Naive thymus-derived CD4-positive, alpha-beta T cell (primary cell): Measurements from ENCODE around the gene CRTC3. TPM values are rescaled to one million over a fixed set of nuclear protein-coding genes. Genes with fewer than 3 reads are reported as not detected.

Experiments
- ATAC-seq: fragments of 150-1000 bp; cut with Tn5 transposase; 2 replicates; pipeline ENCODE4 v1.10.0; 2021; ENCODE audit warnings: mild to moderate bottlenecking, moderate library complexity
- CTCF ChIA-PET: fragments of 350-600 bp; sonication (Branson Sonifier 250); formaldehyde crosslinking; loops from one replicate; lab custom pipeline; 2021; ENCODE audit warnings: antibody characterized with exemption; lab: Charles Lee
- POLR2A ChIA-PET: fragments of 350-600 bp; sonication (Branson Sonifier 250); formaldehyde crosslinking; loops from one replicate; lab custom pipeline; 2021; ENCODE audit warnings: antibody characterized with exemption, inconsistent platforms; lab: Charles Lee
- DNase-seq, 9 donors: peaks; one replicate each; pipeline versions ENCODE4 v3.0.0 to v3.0.0-alpha.2; 2020 to 2022; ENCODE audit warnings: mixed read lengths in 1 of 9
- H3K27ac ChIP-seq: one replicate; pipeline ENCODE4 v1.7.0; 2013; ENCODE audit warnings: mild to moderate bottlenecking, low read depth, low read length, moderate library complexity
- H3K27me3 ChIP-seq, 2 donors: one replicate each; pipeline ENCODE4 v1.7.0; 2013; ENCODE audit warnings: low read length in 2 of 2, mild to moderate bottlenecking in 2 of 2, moderate library complexity in 2 of 2; ENCODE audit not compliant: control insufficient read depth in 2 of 2, insufficient read depth in 2 of 2
- H3K36me3 ChIP-seq, 3 experiments: 1 replicate in 2 of 3; 2 replicates in 1 of 3; pipeline ENCODE4 v1.7.0; 2013; ENCODE audit warnings: low read length in 3 of 3, mild to moderate bottlenecking in 3 of 3, moderate library complexity in 1 of 3; ENCODE audit not compliant: insufficient read depth in 3 of 3, control insufficient read depth in 2 of 3
- H3K4me1 ChIP-seq, 2 donors: one replicate each; pipeline ENCODE4 v1.7.0; 2013; ENCODE audit warnings: low read length in 2 of 2, mild to moderate bottlenecking in 2 of 2, moderate library complexity in 1 of 2; ENCODE audit not compliant: control insufficient read depth in 2 of 2, insufficient read depth in 2 of 2
- H3K4me3 ChIP-seq: 2 replicates; pipeline ENCODE4 v1.7.0; 2013; ENCODE audit warnings: mild to moderate bottlenecking, low read length
- H3K9me3 ChIP-seq, 3 experiments: 1 replicate in 2 of 3; 2 replicates in 1 of 3; pipeline ENCODE4 v1.7.0; 2013; ENCODE audit warnings: low read length in 3 of 3; ENCODE audit not compliant: control insufficient read depth in 2 of 3
- H3K27ac Mint-ChIP-seq, 9 donors: one replicate each; pipeline ENCODE4 v1.8.0; 2020 to 2022; ENCODE audit warnings: mixed read lengths in 9 of 9, mild to moderate bottlenecking in 8 of 9, moderate library complexity in 5 of 9, inconsistent platforms in 2 of 9
- H3K27me3 Mint-ChIP-seq, 5 donors: one replicate each; pipeline ENCODE4 v1.8.0; 2021 to 2022; ENCODE audit warnings: mixed read lengths in 5 of 5, mild to moderate bottlenecking in 1 of 5
- H3K36me3 Mint-ChIP-seq, 5 donors: one replicate each; pipeline ENCODE4 v1.8.0; 2020 to 2022; ENCODE audit warnings: mixed read lengths in 5 of 5, mild to moderate bottlenecking in 3 of 5, inconsistent platforms in 1 of 5
- H3K4me1 Mint-ChIP-seq, 7 donors: one replicate each; pipeline ENCODE4 v1.8.0; 2020 to 2022; ENCODE audit warnings: mixed read lengths in 7 of 7, mild to moderate bottlenecking in 3 of 7, inconsistent platforms in 1 of 7
- H3K4me3 Mint-ChIP-seq, 10 donors: one replicate each; pipeline ENCODE4 v1.8.0; 2020 to 2022; ENCODE audit warnings: mild to moderate bottlenecking in 10 of 10, mixed read lengths in 10 of 10, moderate library complexity in 6 of 10, inconsistent platforms in 2 of 10
- H3K9me3 Mint-ChIP-seq, 11 donors: one replicate each; pipeline ENCODE4 v1.8.0; 2020 to 2022; ENCODE audit warnings: mixed read lengths in 11 of 11, mild to moderate bottlenecking in 4 of 11, inconsistent platforms in 1 of 11, moderate library complexity in 1 of 11
- intact Hi-C, 2 donors: fragments of 100-400 bp; cut with micrococcal nuclease; formaldehyde crosslinking; loops; one replicate each; pipeline ENCODE4 v1.15.1; 2023
- polyA plus RNA-seq, 2 donors: library from polyadenylated mRNA; unstranded; fragments of 300-500 nt; fragmentation: Illumina TruSeq; gene quantifications; one replicate each; pipeline ENCODE4 v1.2.3, GENCODE V29; 2021
- total RNA-seq, 6 experiments: library from RNA in 5 of 6; stranded (reverse) in 5 of 6; gene quantifications; 1 replicate in 5 of 6; 2 replicates in 1 of 6; pipeline ENCODE4 v1.2.3 and lab custom pipeline; 2021 to 2026

Gene CRTC3
- total and polyA plus RNA-seq, 7 experiments from 2014 or later = 40.5 to 132 (median 106) TPM

GRCh38 chr15:90677807-90678790 lies 148.4 kb downstream of the CRTC3 start:
- H3K27me3 Mint-ChIP-seq = peaks cover 0 to 4% (median 0%) of the 10 kb centered on the region in 5 donors
- peaks cover 12 to 58% (median 26%) of the 10 kb centered on the region in 7 donors for H3K4me1 Mint-ChIP-seq
- Histone ChIP-seq H3K4me1 (peaks cover 5 to 18% of the 10 kb centered on the region in 2 donors), H3K27me3 (no peaks in the 10 kb centered on the region), H3K4me3 (peak overlapping the region; percentile 18), H3K36me3 (no peaks in the 10 kb centered on the region), H3K9me3 (no peaks in the 10 kb centered on the region), H3K27ac (no peak overlapping the region)
- peaks cover 0 to 15% (median 0%) of the 10 kb centered on the region in 5 donors for H3K36me3 Mint-ChIP-seq
- intact Hi-C loops = loop anchor here (1.0 to 5.0 kb wide), 7 partner anchors 8 to 39 kb away; partner anchors contain the start of gene BLM (in 1 of the 2)
- peak overlapping the region; percentile 21 to 96 (median 92) for H3K27ac Mint-ChIP-seq
- ChIA-PET CTCF (no interaction called here), POLR2A (interaction anchor here (0.5 to 2.5 kb wide), 7 partner anchors 8 to 217 kb away, joined by 3 to 11 read pairs (median 5); no protein-coding TSS in a partner anchor)
- DNase-seq (peak in 7 of 9 donors; percentile 57 to 79 (median 70)), ATAC-seq (peak; percentile 84)
- peak overlapping the region; percentile 51 to 87 (median 71) for H3K4me3 Mint-ChIP-seq
- peaks cover 0 to 2% (median 0%) of the 10 kb centered on the region in 11 donors for H3K9me3 Mint-ChIP-seq

- intact Hi-C loops = loop anchor here (1.0 to 5.0 kb wide), 3 partner anchors 13 to 37 kb away; partner anchors contain the start of gene BLM (in 1 of the 2)
- Histone ChIP-seq H3K27me3 (no peaks in the 10 kb centered on the region), H3K36me3 (no peaks in the 10 kb centered on the region), H3K4me3 (no peak overlapping the region), H3K4me1 (peaks cover 5 to 18% of the 10 kb centered on the region in 2 donors), H3K27ac (no peak overlapping the region), H3K9me3 (no peaks in the 10 kb centered on the region)
- Mint-ChIP-seq H3K27me3 (no peaks in the 10 kb centered on the region), H3K4me1 (peaks cover 18 to 59% (median 34%) of the 10 kb centered on the region in 7 donors), H3K4me3 (peak overlapping the region in 1 of 10 donors; percentile 62), H3K36me3 (peaks cover 0 to 11% (median 0%) of the 10 kb centered on the region in 5 donors), H3K9me3 (peaks cover 0 to 2% (median 0%) of the 10 kb centered on the region in 11 donors), H3K27ac (peak overlapping the region in 1 of 9 donors; percentile 30)
- ATAC-seq (no peak), DNase-seq (no peak)
- CTCF ChIA-PET = no interaction called here
- POLR2A ChIA-PET = no interaction called here
Observed at GRCh38 chr15:90679959-90680358, 150.2 kb downstream of the CRTC3 start.

DNA sequence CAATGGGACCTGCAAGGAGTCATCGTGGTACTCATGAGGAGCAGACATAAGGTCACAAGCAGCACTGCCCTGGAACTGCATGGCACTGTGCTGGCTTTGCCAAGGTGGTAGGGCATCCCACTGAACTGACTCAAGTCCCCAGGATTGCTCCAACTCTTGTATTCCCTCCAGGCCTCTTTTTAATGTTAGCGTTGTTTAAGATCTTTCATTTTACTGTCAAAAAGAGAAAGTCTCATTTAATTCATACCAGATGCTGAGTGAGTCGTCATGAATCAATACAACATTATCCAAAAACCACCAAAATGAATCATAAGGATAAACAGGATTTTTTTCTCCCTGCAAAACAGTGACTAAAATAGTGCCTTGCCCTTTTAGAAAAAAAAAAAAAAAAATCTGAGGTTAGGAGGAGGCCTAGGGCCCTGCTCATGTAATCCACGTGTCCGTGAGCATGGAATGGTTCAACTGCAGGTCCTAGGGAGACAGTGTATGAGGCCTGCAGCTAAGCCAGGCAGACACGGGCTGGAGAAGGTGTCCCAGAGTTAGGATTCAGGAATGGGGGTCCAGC lies 150.7 kb downstream of the CRTC3 start:
- H3K27ac ChIP-seq = no peak overlapping the region
- Mint-ChIP-seq H3K27ac (no peak overlapping the region), H3K36me3 (peaks cover 0 to 11% (median 0%) of the 10 kb centered on the region in 5 donors), H3K9me3 (peaks cover 0 to 2% (median 0%) of the 10 kb centered on the region in 11 donors), H3K4me1 (peaks cover 21 to 63% (median 36%) of the 10 kb centered on the region in 7 donors), H3K27me3 (no peaks in the 10 kb centered on the region), H3K4me3 (peak overlapping the region in 1 of 10 donors; percentile 16)
- peaks cover 5 to 21% of the 10 kb centered on the region in 2 donors for H3K4me1 ChIP-seq
- CTCF ChIA-PET = no interaction called here
- intact Hi-C loops = no loop called here
- POLR2A ChIA-PET = interaction anchor here (1.1 kb wide), 1 partner anchor 9 kb away, joined by 3 read pairs; no protein-coding TSS in a partner anchor
- H3K9me3 ChIP-seq = no peaks in the 10 kb centered on the region
- no peaks in the 10 kb centered on the region for H3K36me3 ChIP-seq
- H3K27me3 ChIP-seq = no peaks in the 10 kb centered on the region
- H3K4me3 ChIP-seq = no peak overlapping the region
- ATAC-seq (no peak), DNase-seq (no peak)

GRCh38 chr15:90681056-90681455 lies 151.3 kb downstream of the CRTC3 start:
- H3K27me3 Mint-ChIP-seq = no peaks in the 10 kb centered on the region
- Histone ChIP-seq H3K27ac (no peak overlapping the region), H3K9me3 (no peaks in the 10 kb centered on the region), H3K36me3 (no peaks in the 10 kb centered on the region), H3K4me3 (no peak overlapping the region), H3K27me3 (no peaks in the 10 kb centered on the region), H3K4me1 (peaks cover 5 to 27% of the 10 kb centered on the region in 2 donors)
- H3K4me3 Mint-ChIP-seq = peak overlapping the region in 1 of 10 donors; percentile 16
- no peak for DNase-seq
- no peak overlapping the region for H3K27ac Mint-ChIP-seq
- intact Hi-C loops = no loop called here
- POLR2A ChIA-PET = interaction anchor here (0.6 to 1.1 kb wide), 2 partner anchors 10 to 25 kb away, joined by 3 to 5 read pairs; no protein-coding TSS in a partner anchor
- peaks cover 0 to 12% (median 0%) of the 10 kb centered on the region in 5 donors for H3K36me3 Mint-ChIP-seq
- H3K9me3 Mint-ChIP-seq = peaks cover 0 to 2% (median 0%) of the 10 kb centered on the region in 11 donors
- no peak for ATAC-seq
- CTCF ChIA-PET = no interaction called here
- peaks cover 23 to 65% (median 41%) of the 10 kb centered on the region in 7 donors for H3K4me1 Mint-ChIP-seq

DNA sequence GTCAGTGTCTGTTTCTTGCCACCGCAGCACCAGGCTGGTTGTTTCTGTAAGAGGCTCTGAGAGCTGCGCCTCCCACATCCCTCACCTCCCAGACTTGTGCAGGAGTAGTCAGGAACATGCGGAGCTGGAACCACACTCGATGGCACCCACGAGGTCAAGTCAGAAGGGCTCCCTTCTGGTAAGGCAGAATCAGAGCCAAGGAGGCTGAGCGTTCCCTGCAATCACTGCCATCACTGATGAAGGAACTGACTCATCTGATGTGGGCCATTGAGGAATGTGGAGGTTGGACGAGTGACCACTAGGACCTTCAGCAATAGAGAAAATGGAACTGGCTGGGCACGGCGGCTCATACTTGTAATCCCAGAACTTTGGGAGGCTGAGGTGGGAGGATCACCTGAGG lies 151.8 kb downstream of the CRTC3 start:
- no peak overlapping the region for H3K4me3 ChIP-seq
- intact Hi-C loops = no loop called here

DNA sequence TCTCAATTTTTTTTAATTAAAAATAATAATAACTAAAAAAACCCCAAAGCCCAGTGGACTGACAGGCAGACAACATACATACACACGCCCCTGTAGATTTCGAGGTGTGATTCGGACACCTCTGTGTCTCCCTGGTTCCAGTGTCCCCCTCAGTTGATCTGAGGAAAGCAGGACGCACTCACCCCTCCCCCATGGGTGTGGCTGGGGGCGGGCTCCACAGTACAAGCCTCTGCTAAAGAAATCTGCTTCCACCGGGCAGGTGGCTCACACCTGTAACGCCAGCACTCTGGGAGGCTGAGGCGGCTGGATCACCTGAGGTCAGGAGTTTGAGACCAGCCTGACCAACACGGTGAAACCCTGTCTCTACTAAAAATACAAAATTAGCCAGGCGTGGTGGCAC lies 153.6 kb downstream of the CRTC3 start:
- Histone ChIP-seq H3K27me3 (no peaks in the 10 kb centered on the region), H3K4me3 (no peak overlapping the region), H3K9me3 (no peaks in the 10 kb centered on the region), H3K4me1 (peaks cover 11 to 29% of the 10 kb centered on the region in 2 donors), H3K27ac (no peak overlapping the region), H3K36me3 (no peaks in the 10 kb centered on the region)
- H3K27ac Mint-ChIP-seq = no peak overlapping the region
- DNase-seq (no peak), ATAC-seq (no peak)
- H3K9me3 Mint-ChIP-seq = no peaks in the 10 kb centered on the region
- no peak overlapping the region for H3K4me3 Mint-ChIP-seq
- H3K4me1 Mint-ChIP-seq = peaks cover 28 to 74% (median 54%) of the 10 kb centered on the region in 7 donors
- ChIA-PET POLR2A (no interaction called here), CTCF (no interaction called here)
- H3K27me3 Mint-ChIP-seq = no peaks in the 10 kb centered on the region
- intact Hi-C loops = no loop called here
- H3K36me3 Mint-ChIP-seq = peaks cover 0 to 6% (median 0%) of the 10 kb centered on the region in 5 donors

More for the DNA sequence above, 151.8 kb downstream of the CRTC3 start:
- Mint-ChIP-seq H3K27me3 (no peaks in the 10 kb centered on the region), H3K4me1 (peaks cover 27 to 68% (median 45%) of the 10 kb centered on the region in 7 donors), H3K27ac (no peak overlapping the region), H3K4me3 (no peak overlapping the region), H3K36me3 (peaks cover 0 to 9% (median 0%) of the 10 kb centered on the region in 5 donors), H3K9me3 (peaks cover 0 to 2% (median 0%) of the 10 kb centered on the region in 11 donors)
- H3K9me3 ChIP-seq = no peaks in the 10 kb centered on the region
- H3K36me3 ChIP-seq = no peaks in the 10 kb centered on the region
- POLR2A ChIA-PET = interaction anchor here (0.6 to 1.2 kb wide), 3 partner anchors 10 to 25 kb away, joined by 3 to 5 read pairs (median 3); no protein-coding TSS in a partner anchor
- no peaks in the 10 kb centered on the region for H3K27me3 ChIP-seq
- DNase-seq = no peak
- H3K4me1 ChIP-seq = peaks cover 9 to 31% of the 10 kb centered on the region in 2 donors
- H3K27ac ChIP-seq = no peak overlapping the region
- CTCF ChIA-PET = no interaction called here
- ATAC-seq = no peak
